ENCODE measurements around the gene MRPL41.

MRPL41 gene

DNA sequence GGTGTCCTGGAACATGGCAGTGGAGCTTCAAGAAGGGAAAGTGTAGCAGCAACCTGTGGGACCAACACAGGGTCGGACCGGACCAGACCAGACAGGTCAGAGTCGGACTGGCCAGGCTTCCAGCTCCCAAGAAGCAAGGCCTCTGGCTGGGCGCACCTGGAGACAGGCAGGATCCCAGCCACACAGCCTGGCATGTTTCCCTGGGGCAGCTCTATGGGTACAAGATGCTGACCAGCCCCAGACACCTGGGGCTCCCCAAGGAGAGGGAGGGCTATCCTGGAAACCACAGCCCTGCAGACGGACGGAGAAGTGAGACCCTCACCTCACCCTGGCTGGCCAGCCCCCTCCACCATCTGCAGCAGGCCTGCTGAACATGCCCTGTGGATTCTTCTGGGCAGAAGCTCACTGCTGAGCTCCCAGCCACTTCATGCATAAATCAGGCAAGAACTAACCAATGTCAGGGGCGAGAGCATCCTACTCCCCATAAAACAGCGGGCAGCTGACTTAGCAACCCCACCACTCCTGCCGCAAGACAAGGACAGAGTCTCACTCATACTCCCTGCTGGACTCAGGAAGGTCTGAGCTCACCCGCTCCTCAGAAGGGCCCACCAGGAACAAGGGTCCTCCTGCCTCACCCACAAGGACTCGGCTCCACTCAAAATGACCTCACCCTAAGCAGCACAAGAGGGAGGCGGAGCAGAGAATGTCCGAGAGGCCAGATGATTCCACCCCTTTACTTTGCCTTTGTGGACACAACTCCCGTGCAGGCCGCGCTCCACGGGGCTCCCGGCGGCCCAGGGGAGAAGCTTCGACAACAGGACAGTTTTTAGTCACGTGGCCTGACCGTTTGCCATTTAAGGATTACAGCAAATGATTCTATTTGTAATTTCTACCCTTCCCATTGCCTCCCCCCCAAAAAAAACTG is 29.9 kb downstream of the MRPL41 start:
- CTCF ChIA-PET: interaction anchor here (1.2 to 5.3 kb wide), 3 partner anchors 8 to 47 kb away, joined by 3 to 91 read pairs (median 4); partner anchors contain the start of gene ZMYND19
- no peak overlapping the region for H3K4me3 ChIP-seq (ENCODE audit: low read depth, low read length)
- DNase-seq (ENCODE audit: low read depth, low spot score): no peak
- TF ChIP-seq, protein P1, sequence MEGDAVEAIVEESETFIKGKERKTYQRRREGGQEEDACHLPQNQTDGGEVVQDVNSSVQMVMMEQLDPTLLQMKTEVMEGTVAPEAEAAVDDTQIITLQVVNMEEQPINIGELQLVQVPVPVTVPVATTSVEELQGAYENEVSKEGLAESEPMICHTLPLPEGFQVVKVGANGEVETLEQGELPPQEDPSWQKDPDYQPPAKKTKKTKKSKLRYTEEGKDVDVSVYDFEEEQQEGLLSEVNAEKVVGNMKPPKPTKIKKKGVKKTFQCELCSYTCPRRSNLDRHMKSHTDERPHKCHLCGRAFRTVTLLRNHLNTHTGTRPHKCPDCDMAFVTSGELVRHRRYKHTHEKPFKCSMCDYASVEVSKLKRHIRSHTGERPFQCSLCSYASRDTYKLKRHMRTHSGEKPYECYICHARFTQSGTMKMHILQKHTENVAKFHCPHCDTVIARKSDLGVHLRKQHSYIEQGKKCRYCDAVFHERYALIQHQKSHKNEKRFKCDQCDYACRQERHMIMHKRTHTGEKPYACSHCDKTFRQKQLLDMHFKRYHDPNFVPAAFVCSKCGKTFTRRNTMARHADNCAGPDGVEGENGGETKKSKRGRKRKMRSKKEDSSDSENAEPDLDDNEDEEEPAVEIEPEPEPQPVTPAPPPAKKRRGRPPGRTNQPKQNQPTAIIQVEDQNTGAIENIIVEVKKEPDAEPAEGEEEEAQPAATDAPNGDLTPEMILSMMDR (IDR thresholded peaks at IDR 0.05; ENCODE audit: insufficient read depth, low read length, missing control alignments): no peak
- POLR2A ChIA-PET: no interaction called here

DNA sequence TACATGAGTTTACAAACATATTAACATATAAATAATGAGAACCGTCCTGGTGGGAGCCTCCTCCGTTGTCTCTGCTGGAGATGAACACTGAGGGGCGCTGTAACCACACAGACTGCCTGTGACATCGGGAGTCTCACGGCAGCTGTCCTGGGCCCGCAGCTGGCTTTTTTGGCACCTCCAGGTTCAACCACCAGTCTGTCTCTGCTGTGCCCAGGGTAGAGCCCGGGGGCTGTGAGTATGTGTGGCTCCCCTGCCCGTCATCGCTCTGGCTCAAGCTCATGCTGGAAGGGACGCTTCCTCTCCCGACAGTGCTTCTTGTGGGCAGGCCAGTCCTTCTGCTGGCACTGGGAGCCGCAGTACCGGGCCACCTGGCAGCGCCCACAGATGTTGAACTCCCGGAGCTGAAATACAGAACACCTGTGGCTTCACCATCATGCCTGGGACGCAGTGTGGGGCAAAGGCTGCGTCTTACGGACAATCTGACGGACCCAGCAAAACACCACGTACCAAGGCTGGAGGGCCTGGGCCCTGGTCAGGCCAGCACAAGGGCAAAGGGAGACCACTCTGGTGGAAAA is 30.7 kb downstream of the MRPL41 start:
- TF ChIP-seq, protein P1 (IDR thresholded peaks at IDR 0.05; ENCODE audit: insufficient read depth, low read length, missing control alignments): no peak
- no peak for DNase-seq (ENCODE audit: low read depth, low spot score)
- ChIA-PET CTCF (interaction anchor here (1.3 kb wide), 1 partner anchor 47 kb away, joined by 4 read pairs; no protein-coding TSS in a partner anchor), POLR2A (no interaction called here)
- H3K4me3 ChIP-seq (ENCODE audit: low read depth, low read length): no peak overlapping the region

DNA sequence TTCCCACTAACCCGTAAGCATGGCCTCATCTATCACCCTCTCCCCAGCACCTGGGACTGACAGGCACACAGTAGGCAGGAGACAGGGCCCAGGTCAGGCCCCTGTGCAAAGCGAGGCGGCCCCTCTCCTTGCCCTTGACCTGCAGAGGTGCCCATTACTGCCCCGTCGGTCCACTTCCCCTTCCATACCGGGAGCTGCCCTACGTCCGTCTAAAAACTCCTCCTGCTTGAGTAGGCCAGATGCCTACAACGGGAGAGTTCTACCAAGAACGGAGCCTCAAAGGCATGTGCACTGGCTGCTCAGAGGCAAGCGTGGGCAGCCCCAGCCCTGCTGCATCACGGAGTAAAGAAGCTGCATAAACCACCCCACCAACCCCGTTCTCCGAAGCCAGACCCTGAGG is 31.7 kb downstream of the MRPL41 start:
- H3K4me3 ChIP-seq (ENCODE audit: low read depth, low read length): no peak overlapping the region
- CTCF ChIA-PET: no interaction called here
- TF ChIP-seq, protein P1 (IDR thresholded peaks at IDR 0.05; ENCODE audit: insufficient read depth, low read length, missing control alignments): no peak
- DNase-seq (ENCODE audit: low read depth, low spot score): no peak
- POLR2A ChIA-PET: no interaction called here

DNA sequence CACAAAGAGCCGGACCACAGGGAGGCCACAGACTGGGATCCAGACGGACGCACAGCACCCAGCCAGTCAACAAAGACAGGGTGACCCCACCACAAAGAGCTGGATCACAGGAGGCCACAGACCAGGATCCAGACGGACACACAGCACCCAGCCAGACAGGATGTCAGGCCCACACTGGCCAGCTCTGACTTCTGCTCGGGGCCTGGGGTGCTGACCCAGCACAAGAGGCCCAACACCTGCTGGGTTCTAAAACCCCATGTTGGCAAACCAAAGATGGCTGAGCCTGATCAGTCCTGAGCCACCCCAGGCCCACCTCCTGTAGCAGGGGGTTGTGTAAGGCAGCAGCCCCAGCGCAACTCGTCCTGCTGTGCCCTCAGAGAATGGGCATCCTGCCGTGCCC is 32.3 kb downstream of the MRPL41 start:
- ChIA-PET POLR2A (no interaction called here), CTCF (no interaction called here)
- DNase-seq (ENCODE audit: low read depth, low spot score): no peak
- H3K4me3 ChIP-seq (ENCODE audit: low read depth, low read length): no peak overlapping the region
- TF ChIP-seq, protein P1 (IDR thresholded peaks at IDR 0.05; ENCODE audit: insufficient read depth, low read length, missing control alignments): no peak

DNA sequence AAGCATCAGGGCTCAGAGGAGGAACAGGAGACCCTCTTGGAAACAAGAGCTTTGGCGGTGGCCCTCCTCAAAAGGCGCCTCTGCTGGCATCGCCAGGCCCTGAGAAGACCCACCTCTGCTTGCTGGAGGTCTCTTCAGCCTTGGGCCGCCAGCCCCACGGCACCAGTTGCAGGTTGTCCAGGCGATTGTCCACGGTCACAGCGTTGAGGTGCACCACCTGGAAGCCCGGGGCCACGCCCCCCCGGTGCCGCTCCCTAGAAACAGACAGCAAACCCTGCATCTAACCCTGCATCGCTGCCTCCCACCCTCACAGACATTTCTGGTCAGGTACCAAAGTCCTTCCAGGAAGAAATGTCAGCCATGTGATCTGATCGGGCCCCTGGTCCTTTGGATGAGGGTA is 35.2 kb downstream of the MRPL41 start:
- ChIA-PET POLR2A (no interaction called here), CTCF (interaction anchor here (6.3 kb wide), 1 partner anchor 8 kb away, joined by 91 read pairs; the partner anchor contains the start of gene DPH7)
- no peak for DNase-seq (ENCODE audit: low read depth, low spot score)
- no peak overlapping the region for H3K4me3 ChIP-seq (ENCODE audit: low read depth, low read length)
- TF ChIP-seq, protein P1 (IDR thresholded peaks at IDR 0.05; ENCODE audit: insufficient read depth, low read length, missing control alignments): no peak

DNA sequence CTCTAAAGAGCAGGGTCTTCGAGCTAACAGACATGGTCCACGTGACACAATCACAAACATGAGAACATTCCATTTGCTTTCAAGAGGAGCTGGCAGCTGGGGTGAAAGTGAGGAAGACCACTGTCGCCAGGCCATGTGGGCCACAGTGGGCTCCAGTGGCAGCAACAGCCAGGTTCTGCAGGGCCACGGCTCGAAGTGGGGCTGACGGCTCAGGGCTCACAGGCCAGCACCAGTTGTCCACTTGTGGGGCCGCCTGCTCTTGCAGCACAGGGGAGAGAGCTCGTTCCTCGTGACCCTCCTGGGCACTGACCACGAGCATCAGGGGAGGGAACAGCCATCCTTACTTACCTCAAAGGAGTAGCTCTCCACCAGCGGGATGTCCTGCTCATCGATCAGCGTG is 36.6 kb downstream of the MRPL41 start:
- ChIA-PET POLR2A (interaction anchor here (1.1 kb wide), 1 partner anchor 10 kb away, joined by 4 read pairs; no protein-coding TSS in a partner anchor), CTCF (interaction anchor here (1.0 to 6.3 kb wide), 4 partner anchors 9 to 53 kb away, joined by 3 to 91 read pairs (median 3); partner anchors contain the start of gene DPH7)
- no peak overlapping the region for H3K4me3 ChIP-seq (ENCODE audit: low read depth, low read length)
- TF ChIP-seq, protein P1 (IDR thresholded peaks at IDR 0.05; ENCODE audit: insufficient read depth, low read length, missing control alignments): no peak
- no peak for DNase-seq (ENCODE audit: low read depth, low spot score)
